ENCODE measurements around the gene CYP2W1.

The CYP2W1 gene

DNA sequence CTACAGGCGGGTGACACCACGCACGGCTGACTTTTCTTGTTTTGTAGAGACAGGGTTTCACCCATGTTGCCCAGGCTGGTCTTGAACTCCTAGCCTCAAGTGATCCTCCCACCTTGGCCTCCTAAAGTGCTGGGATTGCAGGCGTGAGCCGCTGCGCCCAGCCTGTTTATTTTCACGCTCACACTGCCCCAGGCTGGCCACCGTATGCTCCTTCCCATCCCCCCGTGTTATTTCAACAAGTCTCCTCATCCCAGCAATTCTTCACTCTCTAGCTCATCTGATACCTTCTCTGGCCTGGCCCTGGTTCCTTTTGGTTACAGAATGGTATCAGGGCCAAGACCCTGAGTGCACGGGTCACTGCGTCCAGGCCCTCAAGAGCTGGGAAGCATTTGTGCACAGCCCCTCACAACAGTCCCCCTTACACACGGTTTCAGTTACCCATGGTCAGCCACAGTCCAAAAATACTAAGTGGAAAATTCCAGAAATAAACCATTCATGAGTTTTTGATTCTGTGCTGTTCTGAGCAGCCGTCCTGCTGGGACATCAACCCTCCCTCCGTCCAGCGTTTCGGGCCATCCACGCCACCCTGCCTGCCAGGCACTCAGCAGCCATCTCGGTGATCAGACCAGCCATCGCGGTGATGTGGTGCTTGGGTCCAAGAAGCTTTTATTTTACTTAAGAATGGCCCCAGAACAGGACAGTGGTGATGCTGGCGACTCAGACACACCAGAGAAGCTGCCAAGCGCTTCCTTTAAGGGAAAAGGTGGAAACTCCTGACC, 16.5 kb upstream of the CYP2W1 start:
- no peak for DNase-seq (ENCODE audit: low read depth)

DNA sequence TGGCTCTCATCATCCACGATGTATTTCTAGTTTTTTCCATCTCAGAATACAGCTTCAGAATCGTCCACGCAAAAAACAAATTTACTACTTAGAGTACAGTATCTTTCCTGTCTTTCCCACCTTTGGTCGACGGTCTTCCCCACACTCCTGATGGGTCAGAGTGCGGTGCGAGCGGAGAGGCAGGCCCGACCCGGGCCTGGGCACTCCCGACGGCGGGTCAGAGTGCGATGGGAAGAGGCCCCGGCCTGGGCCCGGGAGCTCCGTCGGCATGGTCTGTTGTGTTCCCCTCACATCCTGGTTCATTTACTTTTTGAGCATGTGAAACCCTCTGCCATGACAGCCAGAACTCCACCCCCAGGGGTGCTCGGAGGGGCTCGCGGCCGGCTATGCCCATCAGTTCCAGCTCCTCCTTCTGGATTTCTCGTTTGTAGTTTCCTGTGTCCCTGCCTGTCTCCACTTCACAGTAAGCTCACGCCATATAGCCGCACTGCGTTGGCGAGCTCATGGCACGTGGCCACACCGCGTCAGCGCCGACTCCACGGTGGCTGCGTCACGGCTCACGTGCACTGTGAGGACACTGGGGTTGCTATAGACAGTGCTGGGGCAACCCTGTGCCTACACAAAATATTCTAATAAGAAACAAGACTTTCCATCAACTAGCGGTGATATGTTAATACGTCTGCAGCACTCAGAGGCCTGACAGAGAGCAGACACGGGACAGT, 15.5 kb upstream of the CYP2W1 start:
- no peak for DNase-seq (ENCODE audit: low read depth)

DNA sequence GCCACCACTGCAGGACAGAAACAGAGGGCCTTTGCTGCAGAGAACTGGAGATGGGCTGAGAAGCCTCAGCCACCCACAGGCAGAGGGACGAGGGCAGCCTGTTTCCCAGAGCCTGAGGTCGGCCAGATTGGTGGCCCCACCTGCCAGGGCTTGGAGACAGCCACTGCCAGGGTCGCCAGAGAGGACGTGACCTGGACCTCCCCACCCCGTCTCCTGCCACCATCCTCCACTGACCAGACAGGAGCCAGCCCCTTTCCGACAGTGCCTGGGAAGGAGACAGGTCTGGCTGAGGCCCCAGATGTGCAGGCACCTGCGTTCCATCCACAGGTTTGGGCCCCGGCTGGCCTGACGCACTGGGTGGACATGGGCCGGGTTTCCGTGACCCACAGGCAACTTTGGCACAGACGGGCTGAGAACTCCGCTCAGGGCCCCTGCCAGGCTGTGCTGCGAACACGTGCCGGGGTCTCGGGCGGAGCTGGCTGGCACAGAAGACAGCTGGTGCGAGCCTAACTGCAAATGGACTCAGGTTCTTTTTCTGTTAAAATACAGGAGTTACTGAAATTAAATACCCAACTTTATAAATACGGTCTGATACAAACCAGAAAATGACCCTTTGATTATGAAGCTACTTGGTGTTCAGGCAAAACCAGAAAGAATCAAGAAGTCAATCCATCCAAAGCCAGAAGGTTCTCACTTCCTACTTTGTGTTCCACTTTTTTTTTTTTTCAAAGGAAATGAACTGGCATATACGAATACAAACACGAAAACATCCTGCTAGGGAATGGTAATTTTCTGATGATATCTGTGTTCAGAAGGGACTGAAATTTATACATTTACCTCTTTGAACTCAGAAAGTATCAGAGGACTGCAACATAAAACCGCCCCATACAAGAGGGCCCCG, 14.5 kb upstream of the CYP2W1 start:
- no peak for DNase-seq (ENCODE audit: low read depth)

DNA sequence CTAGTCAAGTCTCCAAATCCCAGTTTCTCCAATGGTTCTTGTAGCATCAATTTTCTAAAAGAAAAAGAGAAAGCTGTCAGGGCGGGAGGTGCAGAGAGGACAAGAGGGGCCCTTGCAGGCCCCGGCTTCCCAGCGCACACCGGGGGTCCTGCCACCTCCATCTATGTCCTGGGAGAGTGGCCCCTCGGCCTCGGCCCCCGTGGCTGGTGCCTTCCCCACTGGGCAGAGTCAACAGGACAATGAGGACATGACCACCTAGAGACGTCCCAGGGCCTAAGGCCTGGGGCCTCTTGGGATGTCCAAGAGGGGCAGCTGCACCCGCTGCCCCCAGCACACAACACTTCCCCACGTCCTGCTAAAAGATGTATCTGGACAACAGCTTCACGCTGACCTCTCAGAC, 13.6 kb upstream of the CYP2W1 start:
- no peak for DNase-seq (ENCODE audit: low read depth)

DNA sequence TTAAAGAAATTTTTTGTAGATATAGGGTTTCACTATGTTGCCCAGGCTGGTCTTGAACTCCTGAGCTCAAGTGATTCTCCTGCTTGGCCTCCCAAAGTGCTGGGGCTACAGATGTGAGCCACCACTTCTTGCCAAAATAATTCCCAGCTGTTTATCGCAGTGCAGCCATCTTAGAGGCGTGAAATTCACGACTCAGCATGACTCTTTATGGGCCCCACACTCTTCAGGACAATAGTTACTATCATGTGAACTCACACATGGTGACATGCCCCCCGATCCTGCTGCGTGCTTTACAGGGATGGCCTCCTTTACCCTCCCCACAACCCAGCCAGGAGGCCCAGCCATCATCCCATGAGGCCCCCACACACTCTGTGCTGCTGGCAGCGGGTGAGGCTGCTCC, 12.2 kb upstream of the CYP2W1 start:
- no peak for DNase-seq (ENCODE audit: low read depth)

DNA sequence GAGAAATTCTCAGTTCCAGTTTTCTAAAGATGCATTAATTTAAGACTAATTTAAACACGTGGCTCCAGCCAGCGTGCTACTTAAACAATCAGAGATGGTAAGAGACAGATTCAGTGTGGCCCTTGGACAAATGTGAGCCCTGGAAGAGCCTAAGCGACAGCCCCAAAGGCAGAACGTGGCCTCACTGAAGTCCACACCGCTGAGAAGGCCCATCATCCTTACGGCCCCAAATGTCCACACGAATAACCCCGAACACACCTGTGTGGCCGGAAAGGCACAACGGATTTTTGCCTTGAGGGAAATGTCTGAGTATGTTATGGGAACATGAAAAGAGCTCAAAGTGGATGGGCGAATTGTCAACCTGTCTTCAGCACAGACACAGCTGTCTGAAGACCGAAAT, 10.9 kb upstream of the CYP2W1 start:
- no peak for DNase-seq (ENCODE audit: low read depth)

DNA sequence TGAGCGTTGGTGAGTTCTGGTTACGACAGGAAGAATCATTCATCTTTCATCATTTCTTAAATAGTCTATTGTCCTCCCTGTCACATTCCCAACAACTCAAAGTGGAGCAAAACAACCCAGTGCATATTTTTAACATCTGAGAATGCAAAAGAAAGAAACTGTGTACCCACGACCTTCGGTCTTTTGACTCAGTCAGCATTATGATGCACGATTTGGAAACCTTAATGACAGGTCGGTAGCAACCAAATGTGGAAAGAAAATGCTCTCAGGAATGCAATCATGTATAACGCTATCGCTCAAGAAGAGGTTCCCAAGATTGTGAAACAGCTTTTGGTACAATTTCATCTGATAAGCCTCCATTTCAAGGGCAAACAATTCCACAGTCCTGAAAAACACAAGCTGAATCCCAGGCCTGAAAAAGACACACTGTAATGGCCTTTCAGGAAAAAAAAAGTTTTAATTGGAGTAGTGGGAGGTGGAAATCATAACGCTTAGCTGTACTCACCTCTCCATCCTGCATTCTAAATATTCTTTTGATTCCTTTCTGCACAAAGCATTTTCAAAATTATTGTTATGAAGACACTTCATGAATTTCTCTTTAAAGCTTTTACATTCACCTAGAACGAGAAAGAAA, 10.2 kb upstream of the CYP2W1 start:
- DNase-seq (ENCODE audit: low read depth), result no peak

DNA sequence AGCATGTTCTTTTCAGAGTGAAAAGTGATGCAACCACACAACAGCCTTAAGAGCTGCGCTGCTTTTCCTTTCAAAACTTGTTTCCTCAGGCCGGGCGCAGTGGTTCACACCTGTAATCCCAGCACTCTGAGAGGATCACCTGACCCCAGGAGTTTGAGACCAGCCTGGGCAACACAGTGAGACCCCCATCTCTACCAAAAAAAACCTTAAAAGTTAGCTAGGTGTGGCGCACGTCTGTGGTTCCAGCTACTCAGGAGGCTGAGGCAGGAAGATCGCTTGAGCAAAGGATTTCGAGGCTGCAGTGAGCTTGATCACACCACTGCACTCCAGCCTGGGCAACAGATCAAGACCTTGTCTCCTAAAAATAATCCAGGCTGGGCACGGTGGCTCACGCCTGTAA, 9.7 kb upstream of the CYP2W1 start:
- no peak for DNase-seq (ENCODE audit: low read depth)

DNA sequence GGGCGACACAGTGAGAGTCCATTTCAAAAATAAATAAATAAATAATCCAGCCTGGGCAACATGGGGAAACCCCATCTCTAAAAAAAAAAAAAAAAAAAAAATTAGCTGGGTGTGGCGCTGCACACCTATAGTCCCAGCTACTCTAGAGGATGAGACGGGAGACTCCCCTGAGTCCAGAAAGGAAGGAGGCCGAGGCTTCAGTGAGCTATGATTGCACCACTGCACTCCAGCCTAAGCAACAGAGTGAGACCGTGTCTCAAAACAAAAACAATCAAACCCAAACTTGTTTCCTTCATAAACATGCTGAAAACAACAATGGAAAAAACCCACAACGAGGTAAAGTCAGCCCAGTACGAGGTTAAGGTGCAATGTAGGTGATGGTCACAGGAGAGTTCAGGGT, 8.8 kb upstream of the CYP2W1 start:
- DNase-seq (ENCODE audit: low read depth), result no peak

DNA sequence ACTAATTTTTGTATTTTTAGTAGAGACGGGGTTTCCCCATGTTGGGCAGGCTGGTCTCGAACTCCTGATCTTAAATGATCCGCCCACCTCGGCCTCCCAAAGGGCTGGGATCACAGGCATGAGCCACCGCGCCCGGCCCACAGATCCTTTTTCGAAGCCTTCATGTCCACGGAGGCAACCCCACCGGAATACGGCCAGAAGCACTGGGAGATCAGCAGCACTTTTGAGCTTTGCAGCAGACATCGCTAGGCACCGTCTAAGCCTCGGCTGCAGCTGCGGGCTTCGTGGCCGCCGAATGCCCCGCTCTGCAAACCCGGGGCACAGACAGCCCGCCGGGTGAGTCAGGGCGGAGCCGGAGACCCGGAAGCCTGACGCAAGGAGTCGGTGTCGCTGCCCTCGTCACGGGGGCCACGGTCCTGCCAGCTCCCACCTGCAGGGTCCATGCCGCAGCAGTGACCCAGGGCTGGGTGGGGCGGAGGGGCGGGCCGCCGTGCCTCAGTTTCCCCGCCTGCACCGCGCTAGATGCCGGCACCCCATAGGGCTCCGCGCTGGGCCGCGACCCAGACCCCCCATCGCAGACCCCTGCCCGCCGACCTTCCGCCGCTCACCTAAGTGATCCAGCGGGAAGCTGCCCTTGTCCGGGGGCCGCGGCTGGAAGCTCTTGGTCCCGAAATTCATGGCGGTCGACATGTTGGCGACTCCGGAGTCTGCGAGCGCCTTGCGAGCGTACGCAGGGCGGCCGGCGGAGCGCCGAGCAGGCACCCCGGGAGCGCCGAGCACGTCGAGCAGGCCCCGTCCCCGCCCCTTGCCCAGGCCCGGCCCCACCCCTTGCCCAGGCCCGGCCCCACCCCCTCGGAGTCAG, 7.9 kb upstream of the CYP2W1 start, which contains the start of gene COX19:
TSS of gene COX19 (minus strand) at position 730 of the 862 bp plus-strand sequence. CDS start at position 690, 40 bp downstream.
- peak; percentile 79 for DNase-seq (ENCODE audit: low read depth)

DNA sequence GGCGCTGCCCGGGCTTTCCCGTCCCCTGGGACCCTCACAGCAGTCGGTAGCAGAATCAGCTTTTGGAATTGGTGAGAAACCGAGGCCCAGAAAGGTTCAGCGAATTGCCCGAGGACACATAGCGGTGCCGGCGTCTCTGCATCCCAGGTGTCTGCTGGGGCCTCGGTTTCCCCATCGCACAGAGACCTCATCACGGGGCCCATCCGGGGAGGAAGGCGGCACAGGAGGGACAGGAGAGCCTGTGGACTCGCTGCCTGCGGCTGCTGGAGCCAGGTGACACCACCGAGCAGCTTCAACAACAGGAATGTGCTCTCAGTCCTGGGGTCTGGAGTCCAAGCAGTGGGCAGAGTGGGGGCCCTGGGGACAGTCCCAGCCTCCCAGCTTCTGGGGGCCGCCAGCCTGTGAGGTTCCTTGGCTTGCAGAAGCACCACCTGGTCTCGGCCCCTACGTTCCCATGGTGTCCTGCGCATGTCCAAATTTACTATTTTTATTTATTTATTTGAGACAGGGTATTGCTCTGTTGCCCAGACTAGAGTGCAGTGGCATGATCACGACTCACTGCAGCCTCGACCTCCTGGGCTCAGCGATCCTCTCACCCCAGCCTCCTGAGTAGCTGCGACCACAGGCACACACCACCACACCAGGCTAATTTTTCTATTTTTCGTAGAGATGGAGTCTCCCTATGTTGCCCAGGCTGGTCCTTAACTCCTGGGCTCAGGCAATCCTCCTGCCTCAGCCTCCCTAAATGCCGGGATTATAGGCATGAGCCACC, 7.1 kb upstream of the CYP2W1 start:
- no peak for DNase-seq (ENCODE audit: low read depth)

DNA sequence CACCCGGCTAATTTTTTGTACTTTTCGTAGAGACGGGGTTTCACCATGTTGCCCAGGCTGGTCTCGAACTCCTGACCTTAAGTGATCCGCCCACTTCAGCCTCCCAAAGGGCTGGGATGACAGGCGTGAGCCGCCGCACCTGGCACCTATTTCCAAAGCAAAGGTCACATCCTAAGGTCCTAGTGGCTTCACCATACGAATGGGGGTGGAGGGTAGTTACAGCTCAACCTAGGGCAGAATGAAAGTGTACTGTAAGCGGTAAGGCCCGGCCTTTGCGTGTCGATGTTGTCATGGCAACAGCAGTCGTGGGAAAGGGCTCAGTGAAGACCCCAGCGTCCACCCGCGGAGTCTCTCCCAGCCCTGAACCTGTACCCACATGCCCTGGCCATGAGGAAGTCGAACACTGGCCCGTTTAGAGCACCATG, 6.1 kb upstream of the CYP2W1 start:
- DNase-seq (ENCODE audit: low read depth), result no peak

DNA sequence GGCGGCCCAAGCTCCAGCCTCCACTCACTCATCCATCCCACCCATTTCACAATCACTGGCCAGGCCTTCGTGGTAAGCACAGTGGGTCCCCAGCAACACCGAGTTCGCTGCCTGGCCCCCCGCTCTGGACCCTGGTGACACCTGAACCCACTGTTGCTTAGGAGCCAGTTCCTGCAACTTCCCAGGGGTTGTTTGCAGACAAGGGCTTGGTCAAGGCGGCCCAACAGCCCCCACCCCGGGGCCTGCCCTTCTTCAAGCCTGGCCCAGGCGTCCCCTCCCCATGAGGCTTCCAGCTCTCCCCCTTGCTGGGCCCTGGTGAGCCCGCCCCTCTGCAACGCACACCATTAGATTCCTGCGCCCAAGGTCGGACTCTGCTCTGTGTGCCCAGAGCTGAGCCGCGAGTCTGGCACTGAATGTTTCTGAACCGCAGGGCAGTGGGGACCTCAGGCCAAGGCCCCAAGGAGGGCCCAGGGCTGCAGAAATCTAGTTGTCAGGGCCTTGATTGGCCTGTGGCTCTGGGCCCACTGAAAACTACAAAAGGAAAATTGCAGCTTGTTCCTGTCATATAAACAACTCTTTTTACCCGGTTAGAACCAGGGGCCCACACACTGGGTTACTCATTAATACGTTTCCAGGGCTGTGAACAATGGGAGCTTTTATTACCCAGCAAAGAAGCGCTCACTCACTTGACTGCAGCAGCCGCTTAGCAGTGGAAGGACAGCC, 5.5 kb upstream of the CYP2W1 start:
- DNase-seq (ENCODE audit: low read depth), result no peak

DNA sequence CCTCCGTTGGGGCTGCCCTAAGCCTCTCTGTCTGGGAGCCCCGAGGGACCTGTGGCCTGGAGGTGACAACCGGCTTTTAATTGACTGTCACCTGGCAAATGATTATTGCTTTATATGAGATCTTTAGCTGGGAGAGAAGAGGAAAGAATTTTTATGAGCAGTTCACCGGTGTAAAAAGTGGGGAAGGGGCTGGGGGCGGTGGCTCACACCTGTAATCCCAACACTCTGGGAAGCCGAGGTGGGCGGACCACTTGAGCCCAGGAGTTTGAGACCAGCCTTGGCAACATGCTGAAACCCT, 5.0 kb upstream of the CYP2W1 start:
- DNase-seq (ENCODE audit: low read depth), result no peak

DNA sequence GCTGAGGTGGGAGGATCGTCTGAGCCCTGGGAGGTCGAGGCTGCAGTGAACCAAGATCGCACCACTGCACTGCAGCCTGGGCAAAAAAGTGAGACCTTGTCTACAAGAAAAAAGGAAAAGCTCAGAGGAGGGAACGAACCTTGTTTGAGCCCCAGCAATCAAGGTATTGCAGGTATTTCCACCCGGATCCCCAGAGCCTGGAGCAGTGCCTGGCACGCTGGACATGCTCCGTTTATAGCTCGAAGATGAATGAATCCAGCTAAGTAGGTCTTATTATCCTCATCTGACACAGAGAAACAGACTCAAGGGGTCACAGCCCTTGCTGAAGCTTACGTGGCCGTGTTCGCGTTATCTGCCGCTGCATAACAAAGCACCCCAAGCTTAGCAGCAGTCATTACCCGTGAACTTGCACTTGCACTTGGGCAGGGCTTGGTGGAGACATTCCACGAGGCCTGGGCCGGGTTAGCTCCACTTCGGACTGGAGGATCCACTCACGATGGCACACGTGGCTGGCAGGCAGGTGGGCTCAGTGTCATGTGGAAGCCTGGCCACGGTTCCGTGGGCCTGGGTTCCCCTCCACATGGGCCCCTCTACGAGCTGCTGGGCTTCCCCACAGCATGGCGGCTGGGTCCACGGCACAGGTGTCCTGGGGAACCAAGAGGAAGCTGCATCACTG, 4.4 kb upstream of the CYP2W1 start:
- DNase-seq (ENCODE audit: low read depth), result no peak

DNA sequence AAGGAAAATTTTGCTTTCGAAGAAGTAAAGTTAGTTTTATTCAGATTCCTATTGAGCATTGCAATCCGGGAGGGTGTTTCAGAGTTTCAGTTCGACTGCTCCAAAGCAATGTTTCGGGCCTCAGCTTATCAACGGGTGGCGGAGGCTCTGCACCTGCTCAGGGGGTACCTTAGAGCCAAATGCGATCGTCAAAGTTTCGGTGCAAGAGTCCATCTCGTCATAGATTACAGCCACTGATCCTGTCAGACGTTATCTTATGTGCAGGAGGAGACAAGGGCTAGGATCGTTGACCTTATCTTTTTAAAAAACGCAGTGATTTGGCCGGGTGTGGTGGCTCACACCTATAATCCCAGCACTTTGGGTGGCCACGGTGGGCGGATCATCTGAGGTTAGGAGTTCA, 3.8 kb upstream of the CYP2W1 start:
- no peak for DNase-seq (ENCODE audit: low read depth)

DNA sequence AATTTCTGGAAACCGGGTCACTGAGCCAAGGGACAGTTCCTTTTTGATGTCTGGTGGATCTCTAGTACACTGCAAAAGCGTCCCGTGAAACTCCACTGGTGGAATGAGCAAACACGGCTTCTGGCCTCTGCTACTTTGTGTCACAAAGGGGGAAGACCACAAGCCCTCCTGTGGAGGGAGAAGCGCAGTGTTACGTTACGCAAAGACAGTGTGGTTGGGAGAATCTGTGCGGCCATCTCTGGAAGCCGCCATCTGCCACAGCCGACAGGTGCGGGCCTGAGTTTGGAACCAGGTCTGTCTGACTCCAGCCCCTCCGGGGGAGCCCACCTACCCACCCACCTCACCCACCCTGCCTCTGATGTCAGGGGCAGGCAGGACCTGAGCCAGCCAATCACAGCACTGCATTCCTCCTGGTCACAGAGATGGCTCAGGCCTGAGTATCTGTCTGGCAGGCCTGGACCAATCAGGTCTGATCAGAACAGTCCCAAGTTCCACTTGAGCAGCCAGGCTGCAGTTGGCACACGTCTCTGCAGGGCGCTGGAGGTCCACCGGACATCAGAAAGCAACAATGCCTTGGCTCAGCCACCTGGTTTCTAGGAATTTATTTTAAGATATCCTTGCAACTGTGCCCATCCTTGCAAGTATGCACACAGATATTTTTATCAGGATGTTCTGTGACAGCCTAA, 3.0 kb upstream of the CYP2W1 start:
- DNase-seq (ENCODE audit: low read depth), result no peak

DNA sequence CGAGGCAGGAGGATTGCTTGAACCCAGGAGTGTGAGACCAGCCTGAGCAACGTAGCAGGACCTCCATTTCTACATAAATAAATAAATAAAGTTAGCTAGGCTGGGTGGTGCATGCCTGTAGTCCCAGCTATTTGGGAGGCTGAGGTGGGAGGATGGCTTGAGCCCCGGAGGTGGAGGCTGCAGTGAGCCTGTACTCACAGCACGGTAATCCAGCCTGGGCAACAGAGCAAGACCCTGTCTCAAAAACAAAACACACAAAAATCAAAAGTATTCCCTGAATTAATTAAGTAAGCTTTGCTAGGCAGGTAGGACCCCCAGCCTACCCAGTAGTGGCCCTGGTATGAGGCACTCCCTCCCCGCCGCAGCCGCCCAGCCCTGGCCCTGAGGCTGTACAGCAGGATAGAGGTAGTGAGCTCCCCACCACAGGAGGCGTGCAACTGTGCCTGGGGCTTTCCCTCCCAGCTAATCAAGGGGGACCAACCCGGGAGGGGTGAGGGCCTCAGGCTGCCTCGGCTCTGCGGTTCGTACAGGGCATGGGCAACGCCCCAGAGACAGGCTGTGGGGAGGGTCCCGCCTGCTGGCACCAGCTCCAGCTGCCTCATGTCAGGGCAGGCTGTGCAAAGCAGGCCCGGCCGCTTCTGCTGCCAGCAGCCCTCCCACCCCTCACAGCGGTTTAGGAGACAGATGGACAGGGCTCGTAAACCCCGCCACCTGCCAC, 1.0 kb upstream of the CYP2W1 start:
- no peak for DNase-seq (ENCODE audit: low read depth)
